CD4-positive, alpha-beta T cell treated with Interleukin-1 beta for 1 hour (primary cell): ENCODE measurements around the gene MCF2L2.
A peak's percentile ranks its signal among the peaks of the same experiment; 100 is the strongest.
"Not testable (repeated sequence)": the region's sequence is repeated elsewhere in the genome, so short reads cannot be mapped to it uniquely, and the experiment has no call there.

Experiments used
- DNase-seq, 2 donors: peaks; one replicate each; pipeline ENCODE4 v3.0.0-alpha.2; 2020 to 2022

Gene MCF2L2

GRCh38 chr3:183261151-183261724 is 167.2 kb downstream of the MCF2L2 start:
- DNase-seq: no peak

GRCh38 chr3:183260167-183260904 is 168.1 kb downstream of the MCF2L2 start:
- DNase-seq: peak in 1 of 2 donors; percentile 34

- DNase-seq: no peak
These were observed 168.8 kb downstream of the MCF2L2 start for GRCh38 chr3:183259621-183260020.

GRCh38 chr3:183259087-183259486 is 169.3 kb downstream of the MCF2L2 start:
- DNase-seq: no peak

- DNase-seq: no peak
These were observed 173.1 kb downstream of the MCF2L2 start for GRCh38 chr3:183255348-183255730.

GRCh38 chr3:183254487-183255347 is 173.7 kb downstream of the MCF2L2 start:
- DNase-seq: no peak

GRCh38 chr3:183253528-183254486 is 174.6 kb downstream of the MCF2L2 start:
- peak in 1 of 2 donors; percentile 39 for DNase-seq

- peak in 1 of 2 donors; percentile 28 for DNase-seq
These were observed 175.4 kb downstream of the MCF2L2 start, which contains the start of gene B3GNT5 for GRCh38 chr3:183252973-183253527. TSS of gene B3GNT5 (plus strand) at chr3:183253253. CDS start at chr3:183269799, 16,546 bp downstream.

GRCh38 chr3:183252118-183252782 is 176.2 kb downstream of the MCF2L2 start:
- DNase-seq: no peak

GRCh38 chr3:183249006-183249718 is 179.3 kb downstream of the MCF2L2 start:
- DNase-seq: no peak

- no peak for DNase-seq
These were observed 181.3 kb downstream of the MCF2L2 start for GRCh38 chr3:183247011-183247589.

GRCh38 chr3:183244981-183245476 is 183.4 kb downstream of the MCF2L2 start:
- DNase-seq: no peak

- DNase-seq: peak; percentile 8 to 69
These were observed 184.2 kb downstream of the MCF2L2 start for GRCh38 chr3:183244219-183244618.

GRCh38 chr3:183242431-183242830 is 186.0 kb downstream of the MCF2L2 start:
- DNase-seq: no peak

GRCh38 chr3:183239046-183239445 is 189.4 kb downstream of the MCF2L2 start:
- DNase-seq: no peak

- no peak for DNase-seq
These were observed 194.5 kb downstream of the MCF2L2 start for GRCh38 chr3:183233966-183234365.

- DNase-seq: no peak
These were observed 197.6 kb downstream of the MCF2L2 start for GRCh38 chr3:183230826-183231225.

GRCh38 chr3:183230251-183230650 is 198.2 kb downstream of the MCF2L2 start:
- not testable (repeated sequence) for DNase-seq

- no peak for DNase-seq
These were observed 199.2 kb downstream of the MCF2L2 start for GRCh38 chr3:183229178-183229577.

- no peak for DNase-seq
These were observed 200.8 kb downstream of the MCF2L2 start for GRCh38 chr3:183227586-183227985.
